Calu3 (cell line): ENCODE results near the gene MORN4. TPM values are rescaled to one million over a fixed set of nuclear protein-coding genes. Genes with fewer than 3 reads are reported as not detected.

ENCODE experiments used
- BruUV-seq: library from RNA; stranded (reverse); fragments of 400-500 nt; replicated peaks from 2 replicates; lab custom pipeline; 2021; lab: Mats Ljungman, UMichigan
- CTCF ChIA-PET: fragments of 300-600 bp; sonication (Branson Sonifier 250); formaldehyde crosslinking; loops from one replicate; lab custom pipeline; 2022; ENCODE audit warnings: antibody characterized with exemption; lab: Charles Lee
- DNase-seq: peaks from one replicate; pipeline ENCODE4 v3.0.0; 2022
- H3K27ac Mint-ChIP-seq: one replicate; pipeline ENCODE4 v1.8.0; 2022; ENCODE audit warnings: mixed read lengths; ENCODE audit not compliant: unreplicated experiment
- H3K27me3 Mint-ChIP-seq: one replicate; pipeline ENCODE4 v1.8.0; 2022; ENCODE audit warnings: mixed read lengths; ENCODE audit not compliant: unreplicated experiment
- H3K36me3 Mint-ChIP-seq: one replicate; pipeline ENCODE4 v1.8.0; 2022; ENCODE audit warnings: mild to moderate bottlenecking, moderate library complexity, mixed read lengths; ENCODE audit not compliant: insufficient read depth, unreplicated experiment
- H3K4me1 Mint-ChIP-seq: one replicate; pipeline ENCODE4 v1.8.0; 2022; ENCODE audit warnings: mild to moderate bottlenecking, low read depth, mixed read lengths; ENCODE audit not compliant: unreplicated experiment
- H3K4me3 Mint-ChIP-seq: one replicate; pipeline ENCODE4 v1.8.0; 2022; ENCODE audit warnings: mild to moderate bottlenecking, low read depth, moderate library complexity, mixed read lengths; ENCODE audit not compliant: unreplicated experiment
- H3K9me3 Mint-ChIP-seq: one replicate; pipeline ENCODE4 v1.8.0; 2022; ENCODE audit warnings: low read depth, mixed read lengths; ENCODE audit not compliant: unreplicated experiment
- CTCF ChIP-seq: fragments of 200-600 bp; IDR thresholded peaks from one replicate; pipeline ENCODE4 v1.8.0; 2022; ENCODE audit warnings: antibody characterized with exemption; ENCODE audit not compliant: unreplicated experiment
- intact Hi-C: fragments of 100-400 bp; cut with micrococcal nuclease; formaldehyde crosslinking; loops from one replicate; pipeline ENCODE4 v1.10.0; 2022; ENCODE audit not compliant: unreplicated experiment
- total RNA-seq: library from RNA; stranded (reverse); gene quantifications from 2 replicates; pipeline ENCODE4 v1.2.3, GENCODE V29; 2022

MORN4 gene
- total RNA-seq, 1 experiment from 2014 or later: 6.2 TPM

- no peak for DNase-seq
- BruUV-seq: no TSS peak
- Mint-ChIP-seq H3K9me3 (no peaks in the 10 kb centered on the region), H3K4me3 (no peak overlapping the region), H3K27me3 (no peaks in the 10 kb centered on the region), H3K36me3 (no peaks in the 10 kb centered on the region), H3K27ac (no peak overlapping the region), H3K4me1 (peaks cover 14% of the 10 kb centered on the region)
- CTCF ChIA-PET: no interaction called here
- intact Hi-C loops: no loop called here
- no peak for TF ChIP-seq CTCF
Observed at GRCh38 chr10:97601268-97602215, 31.8 kb downstream of the MORN4 start.

GRCh38 chr10:97600616-97601015, 32.7 kb downstream of the MORN4 start:
- TF ChIP-seq CTCF: no peak
- Mint-ChIP-seq H3K27me3 (no peaks in the 10 kb centered on the region), H3K4me1 (peaks cover 23% of the 10 kb centered on the region), H3K27ac (no peak overlapping the region), H3K9me3 (no peaks in the 10 kb centered on the region), H3K36me3 (no peaks in the 10 kb centered on the region), H3K4me3 (no peak overlapping the region)
- no peak for DNase-seq
- intact Hi-C loops: no loop called here
- CTCF ChIA-PET: no interaction called here
- no TSS peak for BruUV-seq

GRCh38 chr10:97599272-97599619, 34.1 kb downstream of the MORN4 start:
- CTCF ChIA-PET: no interaction called here
- H3K27ac Mint-ChIP-seq: no peak overlapping the region
- DNase-seq: no peak
- no peak overlapping the region for H3K4me3 Mint-ChIP-seq
- no peak for TF ChIP-seq CTCF
- BruUV-seq: no TSS peak
- peaks cover 24% of the 10 kb centered on the region for H3K4me1 Mint-ChIP-seq
- H3K27me3 Mint-ChIP-seq: no peaks in the 10 kb centered on the region
- no peaks in the 10 kb centered on the region for H3K9me3 Mint-ChIP-seq
- no peaks in the 10 kb centered on the region for H3K36me3 Mint-ChIP-seq
- intact Hi-C loops: no loop called here

GRCh38 chr10:97598407-97599271, 34.7 kb downstream of the MORN4 start:
- BruUV-seq: no TSS peak
- Mint-ChIP-seq H3K36me3 (no peaks in the 10 kb centered on the region), H3K4me3 (no peak overlapping the region), H3K9me3 (no peaks in the 10 kb centered on the region), H3K4me1 (peaks cover 24% of the 10 kb centered on the region), H3K27me3 (no peaks in the 10 kb centered on the region), H3K27ac (no peak overlapping the region)
- CTCF ChIA-PET: interaction anchor here (1.0 kb wide), 1 partner anchor 26 kb away, joined by 3 read pairs; the partner anchor contains the start of gene ANKRD2
- no peak for TF ChIP-seq CTCF
- intact Hi-C loops: no loop called here
- DNase-seq: no peak
